ENCODE data around the gene FXYD7. TPM values are rescaled to one million over a fixed set of nuclear protein-coding genes. Genes with fewer than 3 reads are reported as not detected.

Gene FXYD7
- total RNA-seq, result not detected in 2 replicates

GRCh38 chr19:35143231-35143715 is at the start of gene FXYD7:
Gene FXYD7 (plus strand): TSS chr19:35143255. CDS start chr19:35143334, 79 bp downstream.

GRCh38 chr19:35115177-35115951 is 27.7 kb upstream of the FXYD7 start, which contains the start of gene FXYD3:
Gene FXYD3 (plus strand): TSS chr19:35115823. CDS start chr19:35119377, 3,554 bp downstream.

GRCh38 chr19:35134601-35135242 is 8.3 kb upstream of the FXYD7 start, which contains the start of gene LGI4:
Gene LGI4 (minus strand): TSS chr19:35135059. CDS start chr19:35134680, 379 bp downstream.

GRCh38 chr19:35138305-35138892 is 4.7 kb upstream of the FXYD7 start, which contains the start of gene FXYD1:
Gene FXYD1 (plus strand): TSS chr19:35138824. CDS start chr19:35140080, 1,256 bp downstream.

GRCh38 chr19:35154525-35155406 is 11.7 kb downstream of the FXYD7 start, which contains the start of gene FXYD5:
Gene FXYD5 (plus strand): TSS chr19:35154735. CDS start chr19:35155551, 816 bp downstream.

Other genes starting within 250 kb of the FXYD7 start
- 1.6 and 2.5 TPM in 2 replicates for gene ZNF30, start 216.4 kb upstream of the FXYD7 start, total RNA-seq
- 2.9 and 5.4 TPM in 2 replicates for gene ZNF792, start 179.0 kb upstream of the FXYD7 start, total RNA-seq
- gene GRAMD1A, start 142.9 kb upstream of the FXYD7 start, total RNA-seq, result 61.0 and 70.4 TPM in 2 replicates
- 13.7 and 15.2 TPM in 2 replicates for gene SCN1B, start 112.8 kb upstream of the FXYD7 start, total RNA-seq
- gene HPN, start 101.5 kb upstream of the FXYD7 start, total RNA-seq, result not detected in 2 replicates
- not detected in 2 replicates for gene FXYD3, start 27.4 kb upstream of the FXYD7 start, total RNA-seq
- 0.05 and 0.37 TPM in 2 replicates for gene LGI4, start 8.2 kb upstream of the FXYD7 start, total RNA-seq
- 1.3 and 14.8 TPM in 2 replicates for gene FXYD1, start 4.4 kb upstream of the FXYD7 start, total RNA-seq
- gene FXYD5, start 11.5 kb downstream of the FXYD7 start, total RNA-seq, result 61.2 and 76.9 TPM in 2 replicates
- not detected in 2 replicates for gene FAM187B, start 85.5 kb downstream of the FXYD7 start, total RNA-seq
- 1.2 and 1.4 TPM in 2 replicates for gene LSR, start 105.7 kb downstream of the FXYD7 start, total RNA-seq
- gene USF2, start 125.7 kb downstream of the FXYD7 start, total RNA-seq, result 65.7 and 71.7 TPM in 2 replicates
- not detected in 2 replicates for gene HAMP, start 139.3 kb downstream of the FXYD7 start, total RNA-seq
- gene MAG, start 148.9 kb downstream of the FXYD7 start, total RNA-seq, result 0.34 and 2.9 TPM in 2 replicates
- 2.2 and 4.4 TPM in 2 replicates for gene CD22, start 185.9 kb downstream of the FXYD7 start, total RNA-seq
- gene FFAR1, start 204.6 kb downstream of the FXYD7 start, total RNA-seq, result not detected in 2 replicates
- gene FFAR3, start 215.2 kb downstream of the FXYD7 start, total RNA-seq, result 0.19 TPM in 1 of 2 replicates, not detected in the other
- gene GPR42, start 227.8 kb downstream of the FXYD7 start, total RNA-seq, result not detected in 2 replicates